SJSA1 (cell line): Measurements from ENCODE around the gene BAK1. TPM values are rescaled to one million over a fixed set of nuclear protein-coding genes. Genes with fewer than 3 reads are reported as not detected.
"Not testable (repeated sequence)": the region's sequence is repeated elsewhere in the genome, so short reads cannot be mapped to it uniquely, and the experiment has no call there.

Experiments
- DNase-seq, 2 experiments: peaks; one replicate each; pipeline ENCODE4 v3.0.0-alpha.2; 2015 to 2020; ENCODE audit warnings: low spot score in 2 of 2, low read depth in 1 of 2
- H3K27ac ChIP-seq: fragments of 250-450 bp; sonication (Bioruptor Pico); 2 replicates; pipeline ENCODE4 v1.5.1; 2020; ENCODE audit warnings: mild to moderate bottlenecking, moderate library complexity
- H3K27me3 ChIP-seq: fragments of 250-450 bp; sonication (Bioruptor Pico); replicated peaks from 2 replicates; pipeline ENCODE4 v1.5.1; 2020; ENCODE audit warnings: mild to moderate bottlenecking, moderate library complexity
- H3K36me3 ChIP-seq: fragments of 250-450 bp; sonication (Bioruptor Pico); 2 replicates; pipeline ENCODE4 v1.5.1; 2020; ENCODE audit warnings: mild to moderate bottlenecking
- H3K4me1 ChIP-seq: fragments of 250-450 bp; sonication (Bioruptor Pico); replicated peaks from 2 replicates; pipeline ENCODE4 v1.6.1; 2021; ENCODE audit warnings: mild to moderate bottlenecking
- H3K4me3 ChIP-seq: fragments of 250-450 bp; sonication (Bioruptor Pico); 2 replicates; pipeline ENCODE4 v1.5.1; 2020; ENCODE audit warnings: mild to moderate bottlenecking
- H3K9me3 ChIP-seq: fragments of 250-450 bp; sonication (Bioruptor Pico); replicated peaks from 2 replicates; pipeline ENCODE4 v1.5.1; 2020; ENCODE audit warnings: mild to moderate bottlenecking
- total RNA-seq: library from RNA; depleted of rRNA; stranded (reverse); fragments of >200 nt; shearing (Covaris generic); gene quantifications from 2 replicates; pipeline ENCODE4 v1.2.3, GENCODE V29; 2014; rRNA removed

BAK1 gene
- total RNA-seq, 1 experiment from 2014 or later = 23.3 TPM

DNA sequence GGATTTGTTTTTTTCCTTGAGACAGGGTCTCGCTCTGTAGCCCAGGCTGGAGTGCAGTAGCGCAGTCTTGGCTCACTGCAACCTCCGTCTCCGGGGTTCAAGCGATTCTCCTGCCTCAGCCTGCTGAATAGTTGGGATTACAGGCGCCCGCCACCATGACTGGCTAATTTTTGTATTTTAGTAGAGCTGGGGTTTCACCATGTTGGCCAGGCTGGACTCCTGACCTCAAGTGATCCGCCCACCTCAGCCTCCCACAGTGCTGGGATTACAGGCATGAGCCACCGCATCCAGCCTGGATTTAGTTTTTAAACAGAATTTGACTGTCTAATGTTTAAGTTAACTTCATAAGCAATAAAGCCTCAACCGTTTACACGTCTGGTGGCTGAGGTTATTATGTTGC, 34.8 kb downstream of the BAK1 start:
- not testable (repeated sequence) for H3K9me3 ChIP-seq, H3K27me3 ChIP-seq, DNase-seq, H3K4me1 ChIP-seq, H3K4me3 ChIP-seq, H3K36me3 ChIP-seq, H3K27ac ChIP-seq

DNA sequence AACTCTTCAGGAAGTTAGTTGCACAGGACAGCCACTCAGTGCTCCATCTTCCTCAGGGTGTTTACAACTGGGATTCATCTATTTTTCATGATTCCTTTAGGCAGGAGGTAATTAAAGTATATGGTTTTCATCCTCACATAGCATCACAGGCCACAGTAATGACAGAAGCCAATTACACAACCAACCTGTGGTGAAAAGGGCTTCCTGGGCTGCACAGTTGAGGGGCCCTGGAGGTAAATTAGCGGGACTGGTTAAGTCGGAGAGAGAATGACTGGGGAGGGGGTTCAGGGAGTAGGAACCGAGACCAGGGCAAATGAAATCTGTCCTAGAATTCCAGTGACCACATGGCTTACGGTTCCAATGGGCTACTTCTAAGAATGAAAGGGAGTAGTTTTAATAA, 37.0 kb downstream of the BAK1 start:
- no peak overlapping the region for H3K4me3 ChIP-seq
- no peaks in the 10 kb centered on the region for H3K9me3 ChIP-seq
- H3K4me1 ChIP-seq = no peaks in the 10 kb centered on the region
- no peak overlapping the region for H3K27ac ChIP-seq
- no peak for DNase-seq
- H3K36me3 ChIP-seq = no peaks in the 10 kb centered on the region
- no peaks in the 10 kb centered on the region for H3K27me3 ChIP-seq

DNA sequence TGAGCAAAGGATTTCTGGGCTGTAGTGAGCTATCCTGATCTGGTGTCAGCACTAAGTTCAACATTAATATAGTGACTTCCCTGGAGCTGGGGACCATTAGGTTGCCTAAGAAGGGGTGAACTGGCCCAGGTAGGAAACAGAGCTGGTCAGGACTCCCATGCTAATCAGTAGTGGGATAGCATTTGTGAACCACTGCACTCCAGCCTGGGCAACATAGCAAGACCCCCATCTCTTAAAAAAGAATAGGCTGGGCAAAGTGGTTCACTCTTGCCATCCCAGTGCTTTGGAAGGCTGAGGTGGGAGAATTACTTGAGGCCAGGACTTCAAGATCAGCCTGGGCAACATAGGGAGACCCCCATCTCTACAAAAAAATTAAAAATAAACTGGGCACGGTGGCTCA, 39.3 kb downstream of the BAK1 start:
- Histone ChIP-seq H3K27me3 (0 out of 2 replicates have a peak, but pooled peaks cover 2% of the 10 kb centered on the region), H3K36me3 (no peaks in the 10 kb centered on the region), H3K4me3 (no peak overlapping the region), H3K9me3 (no peaks in the 10 kb centered on the region), H3K4me1 (no peaks in the 10 kb centered on the region), H3K27ac (no peak overlapping the region)
- no peak for DNase-seq

DNA sequence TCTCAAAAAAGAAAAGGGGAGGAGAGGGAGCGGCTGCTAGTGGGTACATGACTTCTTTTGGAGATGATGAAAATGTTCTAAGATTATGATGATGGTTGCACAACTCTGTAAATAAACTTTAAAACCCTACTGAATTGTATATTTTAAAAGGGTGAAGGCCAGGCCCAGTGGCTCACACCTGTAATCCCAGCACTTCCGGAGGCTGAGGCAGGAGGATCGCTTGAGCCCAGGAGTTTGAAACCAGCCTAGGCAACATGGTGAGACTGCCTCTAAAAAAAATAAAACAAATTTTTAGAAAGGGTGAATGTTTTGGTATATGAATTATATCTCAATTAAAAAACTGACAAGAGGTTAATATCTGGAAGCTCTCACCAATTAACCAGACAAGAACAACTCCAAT, 45.4 kb downstream of the BAK1 start:
- no peak for DNase-seq
- H3K27me3 ChIP-seq = 0 out of 2 replicates have a peak, but pooled peaks cover 2% of the 10 kb centered on the region
- no peaks in the 10 kb centered on the region for H3K4me1 ChIP-seq
- no peak overlapping the region for H3K4me3 ChIP-seq
- no peaks in the 10 kb centered on the region for H3K9me3 ChIP-seq
- H3K27ac ChIP-seq = no peak overlapping the region
- H3K36me3 ChIP-seq = no peaks in the 10 kb centered on the region

DNA sequence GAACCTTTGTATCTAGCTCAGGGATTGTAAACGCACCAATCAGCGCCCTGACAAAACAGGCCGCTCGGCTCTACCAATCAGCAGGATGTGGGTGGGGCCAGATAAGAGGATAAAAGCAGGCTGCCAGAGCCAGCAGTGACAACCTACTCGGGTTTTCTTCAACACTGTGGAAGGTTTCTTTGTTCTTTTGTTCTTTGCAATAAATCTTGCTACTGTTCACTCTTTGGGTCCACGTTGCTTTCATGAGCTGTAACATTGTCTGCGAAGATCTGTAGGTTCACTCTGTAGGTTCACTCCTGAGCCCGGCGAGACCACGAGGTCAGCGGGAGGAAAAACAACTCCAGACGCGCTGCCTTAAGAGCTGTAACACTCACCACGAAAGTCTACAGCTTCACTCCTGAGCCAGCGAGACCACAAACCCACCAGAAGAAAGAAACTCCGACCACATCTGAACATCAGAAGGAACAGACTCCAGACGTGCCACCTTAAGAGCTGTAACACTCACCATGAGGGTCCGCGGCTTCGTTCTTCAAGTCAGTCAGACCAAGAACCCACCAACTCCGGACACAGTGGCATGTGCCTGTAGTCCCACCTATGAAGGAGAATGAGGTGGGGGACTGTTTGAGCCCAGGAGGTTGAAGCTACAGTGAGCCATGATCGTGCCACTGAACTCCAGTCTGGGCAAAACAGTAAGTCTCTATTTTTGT, 46.8 kb downstream of the BAK1 start:
- not testable (repeated sequence) for DNase-seq

DNA sequence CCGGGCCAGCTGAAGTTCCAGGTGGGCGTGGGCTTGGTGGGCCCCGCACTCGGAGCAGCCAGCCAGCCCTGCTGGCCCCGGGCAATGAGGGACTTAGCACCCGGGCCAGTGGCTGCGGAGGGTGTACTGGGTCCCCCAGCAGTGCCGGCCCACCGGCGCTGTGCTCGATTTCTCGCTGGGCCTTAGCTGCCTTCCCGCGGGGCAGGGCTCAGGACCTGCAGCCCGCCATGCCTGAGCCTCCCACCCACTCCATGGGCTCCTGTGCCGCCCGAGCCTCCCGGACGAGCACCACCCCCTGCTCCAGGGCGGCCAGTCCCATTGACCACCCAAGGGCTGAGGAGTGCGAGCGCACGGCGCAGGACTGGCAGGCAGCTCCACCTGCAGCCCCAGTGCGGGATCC, 47.6 kb downstream of the BAK1 start:
- not testable (repeated sequence) for H3K36me3 ChIP-seq

More for the DNA sequence above, 46.8 kb downstream of the BAK1 start:
- H3K36me3 ChIP-seq, H3K27me3 ChIP-seq, H3K4me1 ChIP-seq, H3K27ac ChIP-seq, H3K9me3 ChIP-seq, H3K4me3 ChIP-seq: not testable (repeated sequence)

DNA sequence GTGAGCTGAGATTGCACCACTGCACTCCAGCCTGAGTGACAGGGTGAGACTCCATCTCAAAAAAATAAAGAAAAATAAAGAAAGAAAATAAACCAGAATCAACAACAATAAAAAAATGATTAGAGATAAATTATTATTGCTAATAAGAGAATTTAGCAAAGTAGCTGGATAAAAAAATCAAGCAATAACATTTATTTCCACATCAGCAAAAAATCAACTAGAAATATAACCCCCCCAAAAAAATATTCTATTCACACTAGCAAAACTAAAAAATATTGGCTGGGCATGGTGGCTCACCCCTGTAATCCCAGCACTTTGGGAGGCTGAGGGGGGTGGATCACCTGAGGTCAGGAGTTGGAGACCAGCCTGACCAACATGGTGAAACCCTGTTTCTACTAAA, 49.5 kb downstream of the BAK1 start:
- not testable (repeated sequence) for H3K4me1 ChIP-seq, H3K27ac ChIP-seq, H3K4me3 ChIP-seq, H3K27me3 ChIP-seq, DNase-seq, H3K9me3 ChIP-seq, H3K36me3 ChIP-seq

More for the DNA sequence above, 47.6 kb downstream of the BAK1 start:
- not testable (repeated sequence) for H3K4me3 ChIP-seq, H3K27me3 ChIP-seq, DNase-seq, H3K4me1 ChIP-seq, H3K9me3 ChIP-seq, H3K27ac ChIP-seq

Other genes starting within 250 kb of the BAK1 start
- gene KIFC1, start 188.5 kb downstream of the BAK1 start, total RNA-seq = 95.5 and 120 TPM in 2 replicates
- 15.9 and 23.2 TPM in 2 replicates for gene PHF1, start 169.3 kb downstream of the BAK1 start, total RNA-seq
- gene CUTA, start 162.2 kb downstream of the BAK1 start, total RNA-seq = 201 and 341 TPM in 2 replicates
- 0.69 and 1.1 TPM in 2 replicates for gene SYNGAP1, start 160.2 kb downstream of the BAK1 start, total RNA-seq
- gene ZBTB9, start 125.7 kb downstream of the BAK1 start, total RNA-seq = 2.9 and 4.4 TPM in 2 replicates
- gene ITPR3, start 41.0 kb upstream of the BAK1 start, total RNA-seq = 9.0 and 11.4 TPM in 2 replicates
- 79.4 and 99.2 TPM in 2 replicates for gene UQCC2, start 131.4 kb upstream of the BAK1 start, total RNA-seq
- gene IP6K3, start 166.6 kb upstream of the BAK1 start, total RNA-seq = 5.2 and 5.3 TPM in 2 replicates
- gene LEMD2, start 208.9 kb upstream of the BAK1 start, total RNA-seq = 78.7 and 92.9 TPM in 2 replicates
- not detected in 2 replicates for gene MLN, start 223.7 kb upstream of the BAK1 start, total RNA-seq